K562 (cell line): Measurements from ENCODE around the gene RPL27A. TPM values are rescaled to one million over a fixed set of nuclear protein-coding genes. Genes with fewer than 3 reads are reported as not detected.

Experiments
- BRCA1 ChIP-seq, 2 experiments: fragments of 450-650 bp in 1 of 2; sonication (generic) in 1 of 2; formaldehyde crosslinking in 1 of 2; IDR thresholded peaks; 2 replicates each; pipeline versions ENCODE4 v1.5.0 to v1.6.1; 2017 to 2020; ENCODE audit warnings: mild to moderate bottlenecking in 1 of 2, missing genetic modification reagents in 1 of 2
- CAMTA2 ChIP-seq: fragments of 250-450 bp; sonication (Bioruptor Pico); conservative IDR thresholded peaks from 2 replicates; pipeline ENCODE4 v1.5.1; 2022
- CHD1 ChIP-seq: fragments of 200-600 bp; sonication (generic); IDR thresholded peaks from one replicate; pipeline ENCODE4 v1.6.1; 2012; ENCODE audit warnings: mild to moderate bottlenecking, moderate library complexity, low read length, inconsistent platforms
- NR2C2 ChIP-seq, 2 experiments: fragments of 200-800 bp in 1 of 2; sonication (Bioruptor generic) in 1 of 2; sonication (generic) in 1 of 2; formaldehyde crosslinking in 1 of 2; IDR thresholded peaks; 2 replicates each; pipeline versions ENCODE4 v1.6.1 to v1.8.0; 2016 to 2022; ENCODE audit warnings: mild to moderate bottlenecking in 1 of 2, missing compliant biosample characterization in 1 of 2, missing genetic modification characterization in 1 of 2, missing genetic modification reagents in 1 of 2
- NR3C1 ChIP-seq: sonication (generic); formaldehyde crosslinking; IDR thresholded peaks from 2 replicates; pipeline ENCODE4 v1.8.1; 2022; ENCODE audit warnings: missing genetic modification reagents
- NRF1 ChIP-seq, 2 experiments: fragments of 450-650 bp; IDR thresholded peaks in 1 of 2; conservative IDR thresholded peaks in 1 of 2; 2 replicates each; pipeline ENCODE4 v1.6.1; 2014; ENCODE audit warnings: mild to moderate bottlenecking in 2 of 2
- PTRF ChIP-seq: fragments of 450-650 bp; IDR thresholded peaks from 2 replicates; pipeline ENCODE4 v1.6.1; 2016; ENCODE audit warnings: mild to moderate bottlenecking, missing genetic modification characterization, missing compliant biosample characterization
- SAP30 ChIP-seq: fragments of 200-600 bp; sonication (generic); IDR thresholded peaks from 2 replicates; pipeline ENCODE4 v1.6.1; 2012; ENCODE audit warnings: borderline replicate concordance, low read depth, mild to moderate bottlenecking, moderate library complexity, low read length, control low read depth, inconsistent platforms; ENCODE audit not compliant: insufficient read depth, poor library complexity, severe bottlenecking
- SIN3A ChIP-seq, 2 experiments: fragments of 150-350 bp in 1 of 2; IDR thresholded peaks; 2 replicates each; pipeline ENCODE4 v1.6.1; 2011 to 2016; ENCODE audit warnings: borderline replicate concordance in 2 of 2, low read depth in 2 of 2, low read length in 2 of 2, mild to moderate bottlenecking in 2 of 2, moderate library complexity in 2 of 2; ENCODE audit not compliant: control insufficient read depth in 1 of 2
- SNRNP70 ChIP-seq: fragments of 200-400 bp; formaldehyde crosslinking; optimal IDR thresholded peaks from 2 replicates; pipeline ENCODE3; 2017; ENCODE audit warnings: low read depth, low read length
- SP1 ChIP-seq: sonication (generic); formaldehyde crosslinking; IDR thresholded peaks from 2 replicates; pipeline ENCODE4 v1.8.1; 2022; ENCODE audit warnings: mild to moderate bottlenecking, missing genetic modification reagents
- TEAD1 ChIP-seq, 2 experiments: fragments of 450-650 bp in 1 of 2; sonication (generic) in 1 of 2; formaldehyde crosslinking; IDR thresholded peaks; 2 replicates each; pipeline versions ENCODE4 v1.4.0 to v1.8.0; 2020 to 2022; ENCODE audit warnings: mild to moderate bottlenecking in 2 of 2, missing genetic modification reagents in 1 of 2
- ZNF274 ChIP-seq: IDR thresholded peaks from 2 replicates; pipeline ENCODE4 v1.6.1; 2011; ENCODE audit warnings: low read depth, mild to moderate bottlenecking, low read length, moderate library complexity, borderline replicate concordance
- ZNF57 ChIP-seq: fragments of 450-650 bp; formaldehyde crosslinking; IDR thresholded peaks from 2 replicates; pipeline ENCODE4 v1.4.0; 2020; ENCODE audit warnings: mild to moderate bottlenecking, moderate library complexity
- ZNF77 ChIP-seq: fragments of 250-450 bp; sonication (Bioruptor Pico); IDR thresholded peaks from 2 replicates; pipeline ENCODE4 v1.5.0; 2020
- polyA plus RNA-seq, 8 experiments: library from polyadenylated mRNA; depleted of rRNA in 4 of 8; stranded (reverse) in 5 of 8; unstranded in 3 of 8; fragments of >200 nt; fragmentation: Nextera tagmentation in 2 of 8; fragmentation: Illumina TruSeq in 1 of 8; extraction: Ambion mirVana in 2 of 8; extraction: Trizol in 1 of 8; gene quantifications; 2 replicates each; pipeline versions ENCODE4 v1.2.1 to v1.2.3, GENCODE V29; 2011 to 2014; ENCODE audit warnings: inconsistent platforms in 1 of 8, missing spikeins in 1 of 8
- total RNA-seq, 7 experiments: library from RNA; depleted of rRNA in 6 of 7; stranded (reverse); fragments of >200 nt in 6 of 7; fragmentation: Illumina TruSeq in 2 of 7; extraction: Trizol in 2 of 7; gene quantifications; 2 replicates each; pipeline versions ENCODE4 v1.2.1 to v1.2.3, GENCODE V29; 2011 to 2021; ENCODE audit warnings: low replicate concordance in 1 of 7
- TF ChIP-seq, protein P1 (sequence below): fragments of 200-800 bp; sonication (Bioruptor generic); IDR thresholded peaks from 2 replicates; pipeline ENCODE4 v1.6.1; 2017; ENCODE audit warnings: missing genetic modification characterization, missing compliant biosample characterization
- TF ChIP-seq, protein P2 (sequence below): sonication (generic); formaldehyde crosslinking; IDR thresholded peaks from 2 replicates; pipeline ENCODE4 v1.8.0; 2022; ENCODE audit warnings: mild to moderate bottlenecking, missing genetic modification reagents, borderline replicate concordance

RPL27A gene
- total and polyA plus RNA-seq, 9 of the 15 experiments (the other 6 are each of a cell fraction or from before 2014, with no cell fraction given) = 790 to 4,241 (median 2,267) TPM

DNA sequence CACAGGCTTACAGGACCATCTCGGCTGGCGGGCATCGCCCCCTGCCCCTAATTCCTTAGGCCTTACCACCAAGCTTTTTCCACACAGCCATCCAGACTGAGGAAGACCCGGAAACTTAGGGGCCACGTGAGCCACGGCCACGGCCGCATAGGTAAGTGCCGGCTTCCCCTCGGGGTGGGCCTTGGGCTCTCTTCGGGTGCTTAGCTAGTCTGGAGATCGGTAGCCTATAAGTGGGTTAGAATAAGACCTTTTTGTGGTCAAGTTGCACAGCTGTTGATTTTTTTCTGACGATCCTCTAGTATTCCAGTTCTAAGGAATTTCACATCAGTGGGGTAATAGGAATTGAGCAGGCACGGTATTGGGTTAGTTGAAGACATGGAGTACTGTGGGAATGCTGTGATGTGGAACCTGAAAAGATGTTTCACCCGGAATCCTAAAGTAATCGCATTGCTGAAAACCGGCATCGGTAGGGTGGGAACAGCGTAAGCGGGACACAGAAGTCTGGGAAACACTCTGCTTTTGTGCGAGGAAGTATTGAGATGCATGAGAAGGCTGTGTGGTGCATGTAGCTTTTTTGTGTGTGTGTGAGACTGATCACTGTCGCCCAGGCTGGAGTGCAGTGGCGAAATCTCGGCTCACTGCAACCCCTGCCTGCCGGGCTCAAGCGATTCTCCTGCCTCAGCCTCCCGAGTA lies 669 bp downstream of the RPL27A start (continued):
- TF ChIP-seq, protein P1, sequence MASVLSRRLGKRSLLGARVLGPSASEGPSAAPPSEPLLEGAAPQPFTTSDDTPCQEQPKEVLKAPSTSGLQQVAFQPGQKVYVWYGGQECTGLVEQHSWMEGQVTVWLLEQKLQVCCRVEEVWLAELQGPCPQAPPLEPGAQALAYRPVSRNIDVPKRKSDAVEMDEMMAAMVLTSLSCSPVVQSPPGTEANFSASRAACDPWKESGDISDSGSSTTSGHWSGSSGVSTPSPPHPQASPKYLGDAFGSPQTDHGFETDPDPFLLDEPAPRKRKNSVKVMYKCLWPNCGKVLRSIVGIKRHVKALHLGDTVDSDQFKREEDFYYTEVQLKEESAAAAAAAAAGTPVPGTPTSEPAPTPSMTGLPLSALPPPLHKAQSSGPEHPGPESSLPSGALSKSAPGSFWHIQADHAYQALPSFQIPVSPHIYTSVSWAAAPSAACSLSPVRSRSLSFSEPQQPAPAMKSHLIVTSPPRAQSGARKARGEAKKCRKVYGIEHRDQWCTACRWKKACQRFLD (CRISPR knock-in tag) = 0 out of 2 replicates have a peak, but pooled peaks have one; percentile 6
- TF ChIP-seq TEAD1 (CRISPR knock-in tag; IDR thresholded peaks at IDR 0.05) = 0 out of 4 replicates have a peak, but pooled peaks of 1 of the 2 experiments have one; percentile 66
- no peak for TF ChIP-seq NR2C2 (CRISPR knock-in tag; IDR thresholded peaks at IDR 0.05)
- TF ChIP-seq NR2C2 (tag; IDR thresholded peaks at IDR 0.05) = 0 out of 2 replicates have a peak, but pooled peaks have one; percentile 37
- TF ChIP-seq CAMTA2 (CRISPR knock-in tag) = no peak
- TF ChIP-seq SP1 (CRISPR knock-in tag) = peak; percentile 10; the same call in 1 of the 2 replicates
- TF ChIP-seq NR3C1 (CRISPR knock-in tag) = peak; percentile 4; the same call in 1 of the 2 replicates
- TF ChIP-seq SNRNP70 = peak; percentile 59
- no peak for TF ChIP-seq PTRF (tag)
- TF ChIP-seq ZNF57 (CRISPR knock-in tag) = no peak
- TF ChIP-seq NRF1 (conservative IDR thresholded peaks at IDR 0.05 in 1 of 2, IDR thresholded peaks at IDR 0.05 in 1 of 2) = no peak
- TF ChIP-seq, protein P2, sequence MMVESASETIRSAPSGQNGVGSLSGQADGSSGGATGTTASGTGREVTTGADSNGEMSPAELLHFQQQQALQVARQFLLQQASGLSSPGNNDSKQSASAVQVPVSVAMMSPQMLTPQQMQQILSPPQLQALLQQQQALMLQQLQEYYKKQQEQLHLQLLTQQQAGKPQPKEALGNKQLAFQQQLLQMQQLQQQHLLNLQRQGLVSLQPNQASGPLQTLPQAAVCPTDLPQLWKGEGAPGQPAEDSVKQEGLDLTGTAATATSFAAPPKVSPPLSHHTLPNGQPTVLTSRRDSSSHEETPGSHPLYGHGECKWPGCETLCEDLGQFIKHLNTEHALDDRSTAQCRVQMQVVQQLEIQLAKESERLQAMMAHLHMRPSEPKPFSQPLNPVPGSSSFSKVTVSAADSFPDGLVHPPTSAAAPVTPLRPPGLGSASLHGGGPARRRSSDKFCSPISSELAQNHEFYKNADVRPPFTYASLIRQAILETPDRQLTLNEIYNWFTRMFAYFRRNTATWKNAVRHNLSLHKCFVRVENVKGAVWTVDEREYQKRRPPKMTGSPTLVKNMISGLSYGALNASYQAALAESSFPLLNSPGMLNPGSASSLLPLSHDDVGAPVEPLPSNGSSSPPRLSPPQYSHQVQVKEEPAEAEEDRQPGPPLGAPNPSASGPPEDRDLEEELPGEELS (CRISPR knock-in tag) = 0 out of 2 replicates have a peak, but pooled peaks have one; percentile 28
- no peak for TF ChIP-seq ZNF77 (CRISPR knock-in tag)
- 0 out of 2 replicates have a peak, but pooled peaks have one; percentile 8 for TF ChIP-seq ZNF274
- peak; percentile 83 for TF ChIP-seq CHD1
- TF ChIP-seq SAP30 = peak; percentile 1
- no peak for TF ChIP-seq BRCA1 (IDR thresholded peaks at IDR 0.05)
- TF ChIP-seq BRCA1 (CRISPR knock-in tag; IDR thresholded peaks at IDR 0.05) = 0 out of 2 replicates have a peak, but pooled peaks have one; percentile 22
- peak; percentile 9 to 20; a peak in 2 of 4 replicates for TF ChIP-seq SIN3A (IDR thresholded peaks at IDR 0.05; ENCODE audit: borderline replicate concordance in 2 of 2, control insufficient read depth in 1 of 2, low read depth in 2 of 2, low read length in 2 of 2)
